ENCODE measurements around the gene RBL2. TPM values are rescaled to one million over a fixed set of nuclear protein-coding genes. Genes with fewer than 3 reads are reported as not detected.

Gene RBL2
- total and polyA plus RNA-seq, 9 of the 15 experiments (the other 6 are each of a cell fraction or from before 2014, with no cell fraction given), result 7.8 to 76.3 (median 28.5) TPM

DNA sequence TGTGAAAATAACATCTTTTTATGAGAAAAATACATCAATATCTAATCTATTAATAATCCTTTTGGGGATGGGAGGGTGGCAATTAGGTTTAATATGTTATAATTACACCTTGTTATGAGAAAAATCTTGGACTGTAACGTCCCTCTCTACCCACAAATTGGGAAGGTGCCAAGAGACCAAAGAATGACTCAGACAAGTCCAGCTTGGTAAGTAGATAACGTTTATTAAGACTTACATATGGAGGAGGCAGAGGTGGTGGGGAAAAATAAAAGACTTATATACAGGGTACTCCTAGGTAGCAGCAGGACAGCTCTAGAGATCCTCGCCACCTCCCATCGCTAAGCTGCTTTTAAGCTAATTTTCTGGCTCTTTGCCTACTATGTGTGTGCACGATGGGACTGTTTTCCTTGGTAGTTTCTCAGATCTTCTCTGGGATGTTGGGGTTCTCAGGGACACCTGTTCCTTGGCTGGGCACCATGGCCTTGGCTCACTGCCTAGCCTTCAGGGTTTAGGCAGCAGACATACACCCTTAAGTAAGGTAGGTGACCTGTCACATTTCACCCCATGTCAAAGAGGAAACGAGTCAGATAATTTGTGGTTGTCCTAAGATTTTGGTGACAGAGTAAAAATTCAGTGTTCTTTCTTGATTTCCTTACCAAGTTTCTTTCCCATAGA, 31.5 kb downstream of the RBL2 start (continued):
- TF ChIP-seq RBBP5 (IDR thresholded peaks at IDR 0.05; ENCODE audit: borderline replicate concordance, insufficient read depth, low read length, poor library complexity, severe bottlenecking), result no peak
- TF ChIP-seq JUNB (CRISPR knock-in tag; conservative IDR thresholded peaks at IDR 0.05), result no peak
- TF ChIP-seq FOXK2 (conservative IDR thresholded peaks at IDR 0.05 in 1 of 2, IDR thresholded peaks at IDR 0.05 in 1 of 2; ENCODE audit: low read depth in 2 of 2), result no peak
- no peak for TF ChIP-seq PHF20 (IDR thresholded peaks at IDR 0.05; ENCODE audit: partially characterized antibody)
- no peak for TF ChIP-seq NR2F6 (CRISPR knock-in tag; IDR thresholded peaks at IDR 0.05)
- TF ChIP-seq SAP30 (IDR thresholded peaks at IDR 0.05; ENCODE audit: borderline replicate concordance, insufficient read depth, low read depth, low read length, poor library complexity, severe bottlenecking), result no peak
- no peak for TF ChIP-seq ZNF311 (CRISPR knock-in tag; IDR thresholded peaks at IDR 0.05)
- TF ChIP-seq, protein P1, sequence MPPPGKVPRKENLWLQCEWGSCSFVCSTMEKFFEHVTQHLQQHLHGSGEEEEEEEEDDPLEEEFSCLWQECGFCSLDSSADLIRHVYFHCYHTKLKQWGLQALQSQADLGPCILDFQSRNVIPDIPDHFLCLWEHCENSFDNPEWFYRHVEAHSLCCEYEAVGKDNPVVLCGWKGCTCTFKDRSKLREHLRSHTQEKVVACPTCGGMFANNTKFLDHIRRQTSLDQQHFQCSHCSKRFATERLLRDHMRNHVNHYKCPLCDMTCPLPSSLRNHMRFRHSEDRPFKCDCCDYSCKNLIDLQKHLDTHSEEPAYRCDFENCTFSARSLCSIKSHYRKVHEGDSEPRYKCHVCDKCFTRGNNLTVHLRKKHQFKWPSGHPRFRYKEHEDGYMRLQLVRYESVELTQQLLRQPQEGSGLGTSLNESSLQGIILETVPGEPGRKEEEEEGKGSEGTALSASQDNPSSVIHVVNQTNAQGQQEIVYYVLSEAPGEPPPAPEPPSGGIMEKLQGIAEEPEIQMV (tag; conservative IDR thresholded peaks at IDR 0.05; ENCODE audit: low read depth), result no peak
- no peak for TF ChIP-seq TAF9B (IDR thresholded peaks at IDR 0.05; ENCODE audit: partially characterized antibody)
- peak; percentile 43; the same call in 1 of the 2 replicates for TF ChIP-seq TEAD4 (IDR thresholded peaks at IDR 0.05; ENCODE audit: low read length)
- TF ChIP-seq TEAD4 (CRISPR knock-in tag; IDR thresholded peaks at IDR 0.05; ENCODE audit: borderline replicate concordance), result no peak
- no peak for TF ChIP-seq ZNF146 (CRISPR knock-in tag; IDR thresholded peaks at IDR 0.05; ENCODE audit: unreplicated experiment)
